HEK293 (cell line): ENCODE measurements around the gene MCRIP1.
A peak's percentile ranks its signal among the peaks of the same experiment; 100 is the strongest.

ENCODE experiments used
- CTCF ChIA-PET: fragments of 350-600 bp; formaldehyde crosslinking; extraction: SDS; loops from one replicate; lab custom pipeline; 2021; ENCODE audit warnings: antibody characterized with exemption; lab: Yijun Ruan, JAX
- POLR2A ChIA-PET: fragments of 300-600 bp; formaldehyde crosslinking; extraction: SDS; loops from one replicate; lab custom pipeline; 2020; ENCODE audit warnings: antibody characterized with exemption, inconsistent platforms; lab: Yijun Ruan, JAX
- H3K27ac ChIP-seq: fragments of 200-500 bp; sonication (Bioruptor generic); 2 replicates; pipeline ENCODE4 v1.5.1; 2014; ENCODE audit warnings: low read depth, low read length, control low read depth, inconsistent platforms; ENCODE audit errors: extremely low read depth
- H3K36me3 ChIP-seq, 2 experiments: fragments of 200-500 bp in 1 of 2; sonication (Bioruptor generic) in 1 of 2; 1 replicate in 1 of 2; 2 replicates in 1 of 2; pipeline ENCODE4 v1.5.1; 2014 to 2017; ENCODE audit warnings: inconsistent platforms in 2 of 2, low read length in 2 of 2; ENCODE audit not compliant: control insufficient read depth in 2 of 2, insufficient read depth in 1 of 2
- H3K4me1 ChIP-seq: fragments of 200-500 bp; sonication (Bioruptor generic); 2 replicates; pipeline ENCODE4 v1.5.1; 2014; ENCODE audit warnings: mild to moderate bottlenecking, low read length, inconsistent platforms; ENCODE audit not compliant: control insufficient read depth, insufficient read depth
- H3K4me3 ChIP-seq: 2 replicates; pipeline ENCODE4 v1.5.1; 2011; ENCODE audit warnings: low read depth, mild to moderate bottlenecking, control low read depth, low read length, moderate library complexity
- H3K9me3 ChIP-seq: fragments of 200-500 bp; sonication (Bioruptor generic); 2 replicates; pipeline ENCODE4 v1.5.1; 2014; ENCODE audit warnings: low read depth, low read length, inconsistent platforms; ENCODE audit not compliant: control insufficient read depth, insufficient read depth
- BCL11B ChIP-seq: fragments of 450-650 bp; formaldehyde crosslinking; IDR thresholded peaks from 2 replicates; pipeline ENCODE4 v1.5.1; 2016; ENCODE audit warnings: low read depth, missing biosample characterization, missing genetic modification characterization
- EGR2 ChIP-seq: fragments of 450-650 bp; formaldehyde crosslinking; IDR thresholded peaks from 2 replicates; pipeline ENCODE4 v1.5.1; 2016; ENCODE audit warnings: low read depth, missing biosample characterization, missing genetic modification characterization
- IKZF3 ChIP-seq: fragments of 450-650 bp; IDR thresholded peaks from 2 replicates; pipeline ENCODE4 v1.5.0; 2018; ENCODE audit warnings: missing biosample characterization, mild to moderate bottlenecking, missing genetic modification characterization, moderate library complexity
- KLF17 ChIP-seq: fragments of 450-650 bp; formaldehyde crosslinking; IDR thresholded peaks from 2 replicates; pipeline ENCODE4 v1.5.1; 2016; ENCODE audit warnings: missing biosample characterization, missing genetic modification characterization
- KLF8 ChIP-seq: fragments of 450-650 bp; formaldehyde crosslinking; IDR thresholded peaks from 2 replicates; pipeline ENCODE4 v1.5.1; 2016; ENCODE audit warnings: missing biosample characterization, missing genetic modification characterization
- OSR2 ChIP-seq: fragments of 450-650 bp; formaldehyde crosslinking; IDR thresholded peaks from 2 replicates; pipeline ENCODE4 v1.5.1; 2016; ENCODE audit warnings: missing biosample characterization, missing genetic modification characterization
- REST ChIP-seq: fragments of 450-650 bp; formaldehyde crosslinking; IDR thresholded peaks from 2 replicates; pipeline ENCODE4 v1.5.1; 2016; ENCODE audit warnings: missing biosample characterization, missing genetic modification characterization
- SCRT1 ChIP-seq: fragments of 450-650 bp; formaldehyde crosslinking; IDR thresholded peaks from 2 replicates; pipeline ENCODE4 v1.5.1; 2016; ENCODE audit warnings: missing biosample characterization, missing genetic modification characterization, borderline replicate concordance
- SCRT2 ChIP-seq: fragments of 450-650 bp; formaldehyde crosslinking; IDR thresholded peaks from 2 replicates; pipeline ENCODE4 v1.5.1; 2016; ENCODE audit warnings: missing biosample characterization, missing genetic modification characterization
- ZBTB10 ChIP-seq: fragments of 450-650 bp; formaldehyde crosslinking; IDR thresholded peaks from 2 replicates; pipeline ENCODE4 v1.5.1; 2016; ENCODE audit warnings: missing biosample characterization, missing genetic modification characterization
- ZBTB17 ChIP-seq: fragments of 450-650 bp; formaldehyde crosslinking; IDR thresholded peaks from 2 replicates; pipeline ENCODE4 v1.5.1; 2016; ENCODE audit warnings: missing biosample characterization, missing genetic modification characterization
- ZBTB6 ChIP-seq: fragments of 450-650 bp; formaldehyde crosslinking; IDR thresholded peaks from 2 replicates; pipeline ENCODE4 v1.5.1; 2017; ENCODE audit warnings: missing biosample characterization, missing genetic modification characterization
- ZFP69B ChIP-seq: fragments of 450-650 bp; formaldehyde crosslinking; IDR thresholded peaks from 2 replicates; pipeline ENCODE4 v1.5.1; 2016; ENCODE audit warnings: missing biosample characterization, missing genetic modification characterization
- ZNF132 ChIP-seq: fragments of 450-650 bp; formaldehyde crosslinking; IDR thresholded peaks from 2 replicates; pipeline ENCODE4 v1.5.1; 2017; ENCODE audit warnings: missing biosample characterization, missing genetic modification characterization, borderline replicate concordance
- ZNF266 ChIP-seq: fragments of 450-650 bp; formaldehyde crosslinking; IDR thresholded peaks from 2 replicates; pipeline ENCODE4 v1.5.1; 2016; ENCODE audit warnings: missing biosample characterization, missing genetic modification characterization, low read depth
- ZNF311 ChIP-seq: fragments of 450-650 bp; formaldehyde crosslinking; IDR thresholded peaks from 2 replicates; pipeline ENCODE4 v1.5.1; 2017; ENCODE audit warnings: missing biosample characterization, missing genetic modification characterization, borderline replicate concordance
- ZNF561 ChIP-seq: fragments of 450-650 bp; IDR thresholded peaks from 2 replicates; pipeline ENCODE4 v1.5.1; 2018; ENCODE audit warnings: missing biosample characterization, missing genetic modification characterization, borderline replicate concordance
- ZNF600 ChIP-seq: fragments of 450-650 bp; formaldehyde crosslinking; IDR thresholded peaks from 2 replicates; pipeline ENCODE4 v1.5.1; 2016; ENCODE audit warnings: missing biosample characterization, missing genetic modification characterization
- ZNF624 ChIP-seq: fragments of 450-650 bp; formaldehyde crosslinking; IDR thresholded peaks from 2 replicates; pipeline ENCODE4 v1.5.1; 2017; ENCODE audit warnings: missing biosample characterization, missing genetic modification characterization
- ZNF629 ChIP-seq: fragments of 450-650 bp; formaldehyde crosslinking; IDR thresholded peaks from 2 replicates; pipeline ENCODE4 v1.5.1; 2017; ENCODE audit warnings: missing biosample characterization, missing genetic modification characterization
- ZNF747 ChIP-seq: fragments of 450-650 bp; formaldehyde crosslinking; IDR thresholded peaks from 2 replicates; pipeline ENCODE4 v1.5.1; 2016; ENCODE audit warnings: missing biosample characterization, missing genetic modification characterization
- ZNF837 ChIP-seq: fragments of 450-650 bp; formaldehyde crosslinking; IDR thresholded peaks from 2 replicates; pipeline ENCODE4 v1.5.1; 2016; ENCODE audit warnings: missing biosample characterization, missing genetic modification characterization
- ZNF843 ChIP-seq: fragments of 450-650 bp; formaldehyde crosslinking; IDR thresholded peaks from 2 replicates; pipeline ENCODE4 v1.5.1; 2016; ENCODE audit warnings: missing biosample characterization, missing genetic modification characterization
- ZSCAN5A ChIP-seq: fragments of 450-650 bp; formaldehyde crosslinking; IDR thresholded peaks from 2 replicates; pipeline ENCODE4 v1.5.1; 2016; ENCODE audit warnings: missing biosample characterization, missing genetic modification characterization

MCRIP1 gene

GRCh38 chr17:81821603-81822311 is 11.3 kb downstream of the MCRIP1 start (continued):
- TF ChIP-seq EGR2 (tag by site-specific recombination) (no peak), IKZF3 (tag by site-specific recombination) (peak; percentile 83), KLF17 (tag by site-specific recombination) (0 out of 2 replicates have a peak, but pooled peaks have one; percentile 27), ZNF843 (no peak), ZNF629 (tag by site-specific recombination) (peak; percentile 22; the same call in 1 of the 2 replicates), ZFP69B (tag by site-specific recombination) (peak; percentile 88), ZNF600 (peak; percentile 98)

GRCh38 chr17:81821147-81821546 is 11.9 kb downstream of the MCRIP1 start:
- Histone ChIP-seq H3K27ac (0 out of 2 replicates have a peak overlapping the region, but pooled peaks have one; percentile 44), H3K36me3 (peaks cover 0 to 10% of the 10 kb centered on the region in 2 experiments; a peak in 1 of 3 replicates), H3K9me3 (no peaks in the 10 kb centered on the region), H3K4me3 (no peak overlapping the region), H3K4me1 (peaks cover 10% of the 10 kb centered on the region)
- POLR2A ChIA-PET: interaction anchor here (0.7 to 2.1 kb wide), 6 partner anchors 12 to 118 kb away, joined by 3 to 9 read pairs (median 4); partner anchors contain the start of genes MCRIP1 and MRPL12
- CTCF ChIA-PET: interaction anchor here (0.7 to 1.8 kb wide), 4 partner anchors 12 to 314 kb away, joined by 3 to 12 read pairs (median 5); partner anchors contain the start of genes MCRIP1 and PPP1R27
- TF ChIP-seq REST (tag by site-specific recombination) (no peak), BCL11B (tag by site-specific recombination) (no peak), SCRT1 (no peak), ZNF561 (tag by site-specific recombination) (no peak), ZNF132 (tag by site-specific recombination) (no peak), ZBTB17 (no peak), OSR2 (tag by site-specific recombination) (no peak), ZNF747 (tag by site-specific recombination) (no peak), ZBTB6 (tag by site-specific recombination) (no peak), SCRT2 (peak; percentile 42; the same call in 1 of the 2 replicates), ZNF311 (tag by site-specific recombination) (no peak), ZNF624 (tag by site-specific recombination) (no peak), ZNF266 (tag by site-specific recombination) (no peak), ZSCAN5A (tag by site-specific recombination) (no peak), ZBTB10 (tag by site-specific recombination) (0 out of 2 replicates have a peak, but pooled peaks have one; percentile 10), ZNF837 (tag by site-specific recombination) (no peak), KLF17 (tag by site-specific recombination) (0 out of 2 replicates have a peak, but pooled peaks have one; percentile 18), KLF8 (tag by site-specific recombination) (no peak)
